ENCODE results near the gene OR6X1. TPM values are rescaled to one million over a fixed set of nuclear protein-coding genes. Genes with fewer than 3 reads are reported as not detected.

The OR6X1 gene
- total RNA-seq, 1 donor from 2014 or later, result not detected

GRCh38 chr11:123798079-123798478 is 43.8 kb upstream of the OR6X1 start:
- H3K9me3 Mint-ChIP-seq, result no peaks in the 10 kb centered on the region
- no peaks in the 10 kb centered on the region for H3K36me3 Mint-ChIP-seq (ENCODE audit: low read depth)
- no peak overlapping the region for H3K4me3 Mint-ChIP-seq
- DNase-seq (no peak), ATAC-seq (ENCODE audit: low read depth) (no peak)
- POLR2A ChIA-PET, result no interaction called here
- intact Hi-C loops (cut with micrococcal nuclease), result no loop called here
- H3K4me1 Mint-ChIP-seq, result no peaks in the 10 kb centered on the region
- no peak for TF ChIP-seq CTCF (IDR thresholded peaks at IDR 0.05)
- CTCF ChIA-PET, result no interaction called here
- H3K27me3 Mint-ChIP-seq, result peaks cover 2% of the 10 kb centered on the region
- H3K27ac Mint-ChIP-seq, result no peak overlapping the region

GRCh38 chr11:123797541-123797940 is 43.2 kb upstream of the OR6X1 start:
- CTCF ChIA-PET, result no interaction called here
- H3K27me3 Mint-ChIP-seq, result peaks cover 2% of the 10 kb centered on the region
- no peaks in the 10 kb centered on the region for H3K4me1 Mint-ChIP-seq
- H3K27ac Mint-ChIP-seq, result no peak overlapping the region
- intact Hi-C loops (cut with micrococcal nuclease), result no loop called here
- no peaks in the 10 kb centered on the region for H3K9me3 Mint-ChIP-seq
- H3K36me3 Mint-ChIP-seq (ENCODE audit: low read depth), result no peaks in the 10 kb centered on the region
- no peak overlapping the region for H3K4me3 Mint-ChIP-seq
- ATAC-seq (ENCODE audit: low read depth), result no peak
- POLR2A ChIA-PET, result no interaction called here
- TF ChIP-seq CTCF (IDR thresholded peaks at IDR 0.05), result no peak
- no peak for DNase-seq

GRCh38 chr11:123797114-123797513 is 42.8 kb upstream of the OR6X1 start:
- H3K36me3 Mint-ChIP-seq (ENCODE audit: low read depth), result no peaks in the 10 kb centered on the region
- ChIA-PET POLR2A (no interaction called here), CTCF (no interaction called here)
- H3K27me3 Mint-ChIP-seq, result peaks cover 2% of the 10 kb centered on the region
- DNase-seq (no peak), ATAC-seq (ENCODE audit: low read depth) (no peak)
- no peak overlapping the region for H3K27ac Mint-ChIP-seq
- no peaks in the 10 kb centered on the region for H3K9me3 Mint-ChIP-seq
- no peak for TF ChIP-seq CTCF (IDR thresholded peaks at IDR 0.05)
- no peaks in the 10 kb centered on the region for H3K4me1 Mint-ChIP-seq
- H3K4me3 Mint-ChIP-seq, result no peak overlapping the region
- intact Hi-C loops (cut with micrococcal nuclease), result no loop called here

GRCh38 chr11:123796226-123796625 is 41.9 kb upstream of the OR6X1 start:
- intact Hi-C loops (cut with micrococcal nuclease), result no loop called here
- Mint-ChIP-seq H3K9me3 (no peaks in the 10 kb centered on the region), H3K4me3 (no peak overlapping the region), H3K36me3 (ENCODE audit: low read depth) (no peaks in the 10 kb centered on the region), H3K4me1 (no peaks in the 10 kb centered on the region), H3K27ac (no peak overlapping the region), H3K27me3 (peaks cover 2% of the 10 kb centered on the region)
- POLR2A ChIA-PET, result no interaction called here
- CTCF ChIA-PET, result no interaction called here
- DNase-seq (no peak), ATAC-seq (ENCODE audit: low read depth) (no peak)
- no peak for TF ChIP-seq CTCF (IDR thresholded peaks at IDR 0.05)

GRCh38 chr11:123783536-123783935 is 29.2 kb upstream of the OR6X1 start:
- DNase-seq, result no peak
- ATAC-seq (ENCODE audit: low read depth), result no peak
- TF ChIP-seq CTCF (IDR thresholded peaks at IDR 0.05), result no peak
- Mint-ChIP-seq H3K27me3 (peaks cover 12% of the 10 kb centered on the region), H3K36me3 (ENCODE audit: low read depth) (no peaks in the 10 kb centered on the region), H3K4me3 (no peak overlapping the region), H3K9me3 (peaks cover 6% of the 10 kb centered on the region), H3K27ac (no peak overlapping the region), H3K4me1 (no peaks in the 10 kb centered on the region)
- intact Hi-C loops (cut with micrococcal nuclease), result no loop called here
- ChIA-PET POLR2A (no interaction called here), CTCF (no interaction called here)

Measured in activated B cell treated with CpG ODN at 0.5 μM for 24 hours (primary cell).